Left hindlimb (tissue), 1 donor: ENCODE results near the gene RGS3.

Experiments
- DNase-seq: peaks from one replicate; pipeline ENCODE4 v3.0.0-alpha.2; 2018

Gene RGS3

GRCh38 chr9:113590991-113591898 lies 127.7 kb downstream of the RGS3 start:
- peak; percentile 90 for DNase-seq

GRCh38 chr9:113591899-113592625 lies 128.5 kb downstream of the RGS3 start:
- DNase-seq: no peak

- DNase-seq: no peak
Observed at GRCh38 chr9:113592876-113593575, 129.5 kb downstream of the RGS3 start.

GRCh38 chr9:113593682-113594281 lies 130.3 kb downstream of the RGS3 start:
- peak; percentile 98 for DNase-seq

GRCh38 chr9:113594484-113595299 lies 131.2 kb downstream of the RGS3 start:
- DNase-seq: peak; percentile 61

GRCh38 chr9:113596616-113597320 lies 133.2 kb downstream of the RGS3 start:
- no peak for DNase-seq

GRCh38 chr9:113597390-113598241 lies 134.1 kb downstream of the RGS3 start:
- no peak for DNase-seq

- no peak for DNase-seq
Observed at GRCh38 chr9:113598451-113598850, 134.9 kb downstream of the RGS3 start.

- DNase-seq: no peak
Observed at GRCh38 chr9:113598883-113599282, 135.4 kb downstream of the RGS3 start.

GRCh38 chr9:113599646-113600022 lies 136.1 kb downstream of the RGS3 start:
- peak; percentile 92 for DNase-seq

- peak; percentile 48 for DNase-seq
Observed at GRCh38 chr9:113600023-113600823, 136.7 kb downstream of the RGS3 start.

- DNase-seq: peak; percentile 71
Observed at GRCh38 chr9:113600871-113601614, 137.5 kb downstream of the RGS3 start.

- no peak for DNase-seq
Observed at GRCh38 chr9:113601656-113602055, 138.1 kb downstream of the RGS3 start.

GRCh38 chr9:113602126-113603047 lies 138.9 kb downstream of the RGS3 start:
- DNase-seq: peak; percentile 91

GRCh38 chr9:113603048-113603375 lies 139.5 kb downstream of the RGS3 start:
- peak; percentile 43 for DNase-seq

- no peak for DNase-seq
Observed at GRCh38 chr9:113603773-113604172, 140.2 kb downstream of the RGS3 start.

- no peak for DNase-seq
Observed at GRCh38 chr9:113604393-113604792, 140.9 kb downstream of the RGS3 start.

- DNase-seq: no peak
Observed at GRCh38 chr9:113606510-113606909, 143.0 kb downstream of the RGS3 start.
